WTC11 (cell line): ENCODE measurements around the gene ARHGEF10L.

Source experiments
- ESRRA ChIP-seq: sonication (generic); formaldehyde crosslinking; IDR thresholded peaks from 2 replicates; pipeline ENCODE4 v1.8.1; 2022; ENCODE audit warnings: mild to moderate bottlenecking, missing genetic modification reagents, borderline replicate concordance
- IRF2 ChIP-seq: sonication (generic); formaldehyde crosslinking; IDR thresholded peaks from 2 replicates; pipeline ENCODE4 v1.8.0; 2022; ENCODE audit warnings: low read depth, missing genetic modification reagents, borderline replicate concordance
- NR2C2 ChIP-seq: sonication (generic); formaldehyde crosslinking; IDR thresholded peaks from 2 replicates; pipeline ENCODE4 v1.8.0; 2022; ENCODE audit warnings: mild to moderate bottlenecking, missing genetic modification reagents
- NR3C1 ChIP-seq: sonication (generic); formaldehyde crosslinking; conservative IDR thresholded peaks from 2 replicates; pipeline ENCODE4 v1.8.1; 2023; ENCODE audit warnings: low read depth, mild to moderate bottlenecking, missing genetic modification reagents
- TEAD4 ChIP-seq: sonication (generic); formaldehyde crosslinking; IDR thresholded peaks from 2 replicates; pipeline ENCODE4 v1.8.0; 2022; ENCODE audit warnings: mild to moderate bottlenecking, missing genetic modification reagents
- TF ChIP-seq, protein P1 (sequence below): fragments of 200-600 bp; IDR thresholded peaks from 2 replicates; pipeline ENCODE4 v1.8.0; 2022; ENCODE audit warnings: antibody characterized with exemption
- TF ChIP-seq, protein P2 (sequence below): sonication (generic); formaldehyde crosslinking; IDR thresholded peaks from 2 replicates; pipeline ENCODE4 v1.8.1; 2023; ENCODE audit warnings: mild to moderate bottlenecking, missing genetic modification reagents, borderline replicate concordance
- TF ChIP-seq, protein P3 (sequence below): sonication (generic); formaldehyde crosslinking; IDR thresholded peaks from 2 replicates; pipeline ENCODE4 v1.8.0; 2022; ENCODE audit warnings: mild to moderate bottlenecking, missing genetic modification reagents
- TF ChIP-seq, protein P4 (sequence below): sonication (generic); formaldehyde crosslinking; IDR thresholded peaks from 2 replicates; pipeline ENCODE4 v1.8.0; 2023; ENCODE audit warnings: missing genetic modification reagents, mild to moderate bottlenecking, borderline replicate concordance
- TF ChIP-seq, protein P5 (sequence below): sonication (generic); formaldehyde crosslinking; IDR thresholded peaks from 2 replicates; pipeline ENCODE4 v1.8.1; 2023; ENCODE audit warnings: mild to moderate bottlenecking, missing genetic modification reagents
- TF ChIP-seq, protein P6 (sequence below): sonication (generic); formaldehyde crosslinking; IDR thresholded peaks from 2 replicates; pipeline ENCODE4 v1.8.0; 2022; ENCODE audit warnings: mild to moderate bottlenecking, missing genetic modification reagents

DNA sequence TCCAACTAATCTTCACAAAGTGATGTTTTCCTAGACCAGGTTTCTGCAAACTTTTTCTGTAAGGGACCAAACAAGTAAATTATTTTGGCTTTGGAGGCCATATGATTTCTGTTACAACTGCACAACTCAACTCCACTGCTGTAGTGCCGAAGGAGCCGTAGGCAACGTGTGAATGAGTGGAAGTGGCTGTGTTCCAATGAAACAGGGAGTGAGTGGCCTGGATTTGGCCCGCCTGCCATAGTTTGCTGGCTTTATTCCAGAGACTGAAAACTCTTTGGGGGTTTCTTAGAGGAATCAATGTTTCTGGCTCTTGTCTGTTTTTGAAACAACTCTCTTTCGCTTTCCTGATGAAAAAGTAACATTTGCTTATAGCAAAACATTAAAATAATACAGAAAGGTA, 203.1 kb downstream of the ARHGEF10L start:
- TF ChIP-seq, protein P1, sequence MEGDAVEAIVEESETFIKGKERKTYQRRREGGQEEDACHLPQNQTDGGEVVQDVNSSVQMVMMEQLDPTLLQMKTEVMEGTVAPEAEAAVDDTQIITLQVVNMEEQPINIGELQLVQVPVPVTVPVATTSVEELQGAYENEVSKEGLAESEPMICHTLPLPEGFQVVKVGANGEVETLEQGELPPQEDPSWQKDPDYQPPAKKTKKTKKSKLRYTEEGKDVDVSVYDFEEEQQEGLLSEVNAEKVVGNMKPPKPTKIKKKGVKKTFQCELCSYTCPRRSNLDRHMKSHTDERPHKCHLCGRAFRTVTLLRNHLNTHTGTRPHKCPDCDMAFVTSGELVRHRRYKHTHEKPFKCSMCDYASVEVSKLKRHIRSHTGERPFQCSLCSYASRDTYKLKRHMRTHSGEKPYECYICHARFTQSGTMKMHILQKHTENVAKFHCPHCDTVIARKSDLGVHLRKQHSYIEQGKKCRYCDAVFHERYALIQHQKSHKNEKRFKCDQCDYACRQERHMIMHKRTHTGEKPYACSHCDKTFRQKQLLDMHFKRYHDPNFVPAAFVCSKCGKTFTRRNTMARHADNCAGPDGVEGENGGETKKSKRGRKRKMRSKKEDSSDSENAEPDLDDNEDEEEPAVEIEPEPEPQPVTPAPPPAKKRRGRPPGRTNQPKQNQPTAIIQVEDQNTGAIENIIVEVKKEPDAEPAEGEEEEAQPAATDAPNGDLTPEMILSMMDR: no peak
- TF ChIP-seq, protein P2, sequence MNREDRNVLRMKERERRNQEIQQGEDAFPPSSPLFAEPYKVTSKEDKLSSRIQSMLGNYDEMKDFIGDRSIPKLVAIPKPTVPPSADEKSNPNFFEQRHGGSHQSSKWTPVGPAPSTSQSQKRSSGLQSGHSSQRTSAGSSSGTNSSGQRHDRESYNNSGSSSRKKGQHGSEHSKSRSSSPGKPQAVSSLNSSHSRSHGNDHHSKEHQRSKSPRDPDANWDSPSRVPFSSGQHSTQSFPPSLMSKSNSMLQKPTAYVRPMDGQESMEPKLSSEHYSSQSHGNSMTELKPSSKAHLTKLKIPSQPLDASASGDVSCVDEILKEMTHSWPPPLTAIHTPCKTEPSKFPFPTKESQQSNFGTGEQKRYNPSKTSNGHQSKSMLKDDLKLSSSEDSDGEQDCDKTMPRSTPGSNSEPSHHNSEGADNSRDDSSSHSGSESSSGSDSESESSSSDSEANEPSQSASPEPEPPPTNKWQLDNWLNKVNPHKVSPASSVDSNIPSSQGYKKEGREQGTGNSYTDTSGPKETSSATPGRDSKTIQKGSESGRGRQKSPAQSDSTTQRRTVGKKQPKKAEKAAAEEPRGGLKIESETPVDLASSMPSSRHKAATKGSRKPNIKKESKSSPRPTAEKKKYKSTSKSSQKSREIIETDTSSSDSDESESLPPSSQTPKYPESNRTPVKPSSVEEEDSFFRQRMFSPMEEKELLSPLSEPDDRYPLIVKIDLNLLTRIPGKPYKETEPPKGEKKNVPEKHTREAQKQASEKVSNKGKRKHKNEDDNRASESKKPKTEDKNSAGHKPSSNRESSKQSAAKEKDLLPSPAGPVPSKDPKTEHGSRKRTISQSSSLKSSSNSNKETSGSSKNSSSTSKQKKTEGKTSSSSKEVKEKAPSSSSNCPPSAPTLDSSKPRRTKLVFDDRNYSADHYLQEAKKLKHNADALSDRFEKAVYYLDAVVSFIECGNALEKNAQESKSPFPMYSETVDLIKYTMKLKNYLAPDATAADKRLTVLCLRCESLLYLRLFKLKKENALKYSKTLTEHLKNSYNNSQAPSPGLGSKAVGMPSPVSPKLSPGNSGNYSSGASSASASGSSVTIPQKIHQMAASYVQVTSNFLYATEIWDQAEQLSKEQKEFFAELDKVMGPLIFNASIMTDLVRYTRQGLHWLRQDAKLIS (CRISPR knock-in tag): no peak
- TF ChIP-seq, protein P3, sequence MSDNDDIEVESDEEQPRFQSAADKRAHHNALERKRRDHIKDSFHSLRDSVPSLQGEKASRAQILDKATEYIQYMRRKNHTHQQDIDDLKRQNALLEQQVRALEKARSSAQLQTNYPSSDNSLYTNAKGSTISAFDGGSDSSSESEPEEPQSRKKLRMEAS (CRISPR knock-in tag): no peak
- TF ChIP-seq, protein P4, sequence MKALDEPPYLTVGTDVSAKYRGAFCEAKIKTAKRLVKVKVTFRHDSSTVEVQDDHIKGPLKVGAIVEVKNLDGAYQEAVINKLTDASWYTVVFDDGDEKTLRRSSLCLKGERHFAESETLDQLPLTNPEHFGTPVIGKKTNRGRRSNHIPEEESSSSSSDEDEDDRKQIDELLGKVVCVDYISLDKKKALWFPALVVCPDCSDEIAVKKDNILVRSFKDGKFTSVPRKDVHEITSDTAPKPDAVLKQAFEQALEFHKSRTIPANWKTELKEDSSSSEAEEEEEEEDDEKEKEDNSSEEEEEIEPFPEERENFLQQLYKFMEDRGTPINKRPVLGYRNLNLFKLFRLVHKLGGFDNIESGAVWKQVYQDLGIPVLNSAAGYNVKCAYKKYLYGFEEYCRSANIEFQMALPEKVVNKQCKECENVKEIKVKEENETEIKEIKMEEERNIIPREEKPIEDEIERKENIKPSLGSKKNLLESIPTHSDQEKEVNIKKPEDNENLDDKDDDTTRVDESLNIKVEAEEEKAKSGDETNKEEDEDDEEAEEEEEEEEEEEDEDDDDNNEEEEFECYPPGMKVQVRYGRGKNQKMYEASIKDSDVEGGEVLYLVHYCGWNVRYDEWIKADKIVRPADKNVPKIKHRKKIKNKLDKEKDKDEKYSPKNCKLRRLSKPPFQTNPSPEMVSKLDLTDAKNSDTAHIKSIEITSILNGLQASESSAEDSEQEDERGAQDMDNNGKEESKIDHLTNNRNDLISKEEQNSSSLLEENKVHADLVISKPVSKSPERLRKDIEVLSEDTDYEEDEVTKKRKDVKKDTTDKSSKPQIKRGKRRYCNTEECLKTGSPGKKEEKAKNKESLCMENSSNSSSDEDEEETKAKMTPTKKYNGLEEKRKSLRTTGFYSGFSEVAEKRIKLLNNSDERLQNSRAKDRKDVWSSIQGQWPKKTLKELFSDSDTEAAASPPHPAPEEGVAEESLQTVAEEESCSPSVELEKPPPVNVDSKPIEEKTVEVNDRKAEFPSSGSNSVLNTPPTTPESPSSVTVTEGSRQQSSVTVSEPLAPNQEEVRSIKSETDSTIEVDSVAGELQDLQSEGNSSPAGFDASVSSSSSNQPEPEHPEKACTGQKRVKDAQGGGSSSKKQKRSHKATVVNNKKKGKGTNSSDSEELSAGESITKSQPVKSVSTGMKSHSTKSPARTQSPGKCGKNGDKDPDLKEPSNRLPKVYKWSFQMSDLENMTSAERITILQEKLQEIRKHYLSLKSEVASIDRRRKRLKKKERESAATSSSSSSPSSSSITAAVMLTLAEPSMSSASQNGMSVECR: no peak
- TF ChIP-seq TEAD4 (no peak), NR3C1 (CRISPR knock-in tag) (no peak), ESRRA (CRISPR knock-in tag) (no peak), NR2C2 (CRISPR knock-in tag) (no peak), IRF2 (no peak)
- TF ChIP-seq, protein P5, sequence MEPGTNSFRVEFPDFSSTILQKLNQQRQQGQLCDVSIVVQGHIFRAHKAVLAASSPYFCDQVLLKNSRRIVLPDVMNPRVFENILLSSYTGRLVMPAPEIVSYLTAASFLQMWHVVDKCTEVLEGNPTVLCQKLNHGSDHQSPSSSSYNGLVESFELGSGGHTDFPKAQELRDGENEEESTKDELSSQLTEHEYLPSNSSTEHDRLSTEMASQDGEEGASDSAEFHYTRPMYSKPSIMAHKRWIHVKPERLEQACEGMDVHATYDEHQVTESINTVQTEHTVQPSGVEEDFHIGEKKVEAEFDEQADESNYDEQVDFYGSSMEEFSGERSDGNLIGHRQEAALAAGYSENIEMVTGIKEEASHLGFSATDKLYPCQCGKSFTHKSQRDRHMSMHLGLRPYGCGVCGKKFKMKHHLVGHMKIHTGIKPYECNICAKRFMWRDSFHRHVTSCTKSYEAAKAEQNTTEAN: no peak
- TF ChIP-seq, protein P6, sequence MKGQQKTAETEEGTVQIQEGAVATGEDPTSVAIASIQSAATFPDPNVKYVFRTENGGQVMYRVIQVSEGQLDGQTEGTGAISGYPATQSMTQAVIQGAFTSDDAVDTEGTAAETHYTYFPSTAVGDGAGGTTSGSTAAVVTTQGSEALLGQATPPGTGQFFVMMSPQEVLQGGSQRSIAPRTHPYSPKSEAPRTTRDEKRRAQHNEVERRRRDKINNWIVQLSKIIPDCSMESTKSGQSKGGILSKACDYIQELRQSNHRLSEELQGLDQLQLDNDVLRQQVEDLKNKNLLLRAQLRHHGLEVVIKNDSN: no peak
